Measurements from ENCODE around the gene AFAP1. TPM values are rescaled to one million over a fixed set of nuclear protein-coding genes. Genes with fewer than 3 reads are reported as not detected.

Gene AFAP1
- total RNA-seq, 1 donor from 2014 or later: 6.7 TPM

- Histone ChIP-seq H3K4me3 (no peak overlapping the region), H3K36me3 (no peaks in the 10 kb centered on the region), H3K9ac (no peak overlapping the region), H2AFZ (replicated peaks) (no peak overlapping the region), H3K27ac (no peak overlapping the region), H3K79me2 (ENCODE audit: low read depth) (no peaks in the 10 kb centered on the region), H3F3A (ENCODE audit: low read depth) (no peaks in the 10 kb centered on the region), H4K20me1 (ENCODE audit: low read depth) (no peaks in the 10 kb centered on the region), H3K27me3 (no peaks in the 10 kb centered on the region), H3K4me2 (no peak overlapping the region), H3K4me1 (no peaks in the 10 kb centered on the region), H3K9me3 (ENCODE audit: low read depth) (no peaks in the 10 kb centered on the region)
- Mint-ChIP-seq H3K4me1 (peaks cover 6% of the 10 kb centered on the region), H3K36me3 (peaks cover 17% of the 10 kb centered on the region), H3K27ac (no peak overlapping the region), H3K27me3 (ENCODE audit: insufficient read depth, low read depth) (peaks cover 4% of the 10 kb centered on the region), H3K4me3 (no peak overlapping the region), H3K9me3 (peaks cover 2% of the 10 kb centered on the region)
- peak; percentile 20 for DNase-seq (ENCODE audit: low spot score)
- TF ChIP-seq EZH2 (IDR thresholded peaks at IDR 0.05) (no peak), CTCF (IDR thresholded peaks at IDR 0.05) (peak; percentile 23)
Measured at GRCh38 chr4:7850489-7850888, 89.2 kb downstream of the AFAP1 start.

- Histone ChIP-seq H4K20me1 (ENCODE audit: low read depth) (no peaks in the 10 kb centered on the region), H3K9ac (no peak overlapping the region), H3K36me3 (no peaks in the 10 kb centered on the region), H3F3A (ENCODE audit: low read depth) (no peaks in the 10 kb centered on the region), H3K79me2 (ENCODE audit: low read depth) (no peaks in the 10 kb centered on the region), H3K4me1 (no peaks in the 10 kb centered on the region), H2AFZ (replicated peaks) (no peak overlapping the region), H3K9me3 (ENCODE audit: low read depth) (no peaks in the 10 kb centered on the region), H3K27me3 (no peaks in the 10 kb centered on the region), H3K4me2 (no peak overlapping the region), H3K4me3 (no peak overlapping the region), H3K27ac (no peak overlapping the region)
- DNase-seq (ENCODE audit: low spot score): no peak
- peak overlapping the region; percentile 40 for H3K27ac Mint-ChIP-seq
- H3K4me1 Mint-ChIP-seq: peaks cover 20% of the 10 kb centered on the region
- H3K4me3 Mint-ChIP-seq: no peak overlapping the region
- peaks cover 7% of the 10 kb centered on the region for H3K36me3 Mint-ChIP-seq
- TF ChIP-seq CTCF (IDR thresholded peaks at IDR 0.05) (no peak), EZH2phosphoT487 (IDR thresholded peaks at IDR 0.05) (no peak), EZH2 (IDR thresholded peaks at IDR 0.05) (no peak)
- H3K27me3 Mint-ChIP-seq (ENCODE audit: insufficient read depth, low read depth): peaks cover 2% of the 10 kb centered on the region
- H3K9me3 Mint-ChIP-seq: peaks cover 2% of the 10 kb centered on the region
Measured at GRCh38 chr4:7847206-7847605, 92.5 kb downstream of the AFAP1 start.

GRCh38 chr4:7845493-7846128 lies 94.0 kb downstream of the AFAP1 start:
- Mint-ChIP-seq H3K27ac (no peak overlapping the region), H3K9me3 (peaks cover 2% of the 10 kb centered on the region), H3K4me3 (no peak overlapping the region), H3K27me3 (ENCODE audit: insufficient read depth, low read depth) (peaks cover 2% of the 10 kb centered on the region), H3K4me1 (peaks cover 31% of the 10 kb centered on the region), H3K36me3 (peaks cover 3% of the 10 kb centered on the region)
- Histone ChIP-seq H3K27me3 (no peaks in the 10 kb centered on the region), H3K4me1 (peaks cover 13% of the 10 kb centered on the region), H3K4me3 (no peak overlapping the region), H3K27ac (no peak overlapping the region), H3K79me2 (ENCODE audit: low read depth) (no peaks in the 10 kb centered on the region), H3K9me3 (ENCODE audit: low read depth) (no peaks in the 10 kb centered on the region), H3K9ac (no peak overlapping the region), H3F3A (ENCODE audit: low read depth) (peaks cover 5% of the 10 kb centered on the region), H3K36me3 (no peaks in the 10 kb centered on the region), H4K20me1 (ENCODE audit: low read depth) (peaks cover 4% of the 10 kb centered on the region), H2AFZ (replicated peaks) (no peak overlapping the region), H3K4me2 (no peak overlapping the region)
- DNase-seq (ENCODE audit: low spot score): peak; percentile 55
- TF ChIP-seq EZH2phosphoT487 (IDR thresholded peaks at IDR 0.05) (no peak), CTCF (IDR thresholded peaks at IDR 0.05) (peak; percentile 42)

Measured in neural progenitor cell (in vitro differentiated cells).